K562 (cell line): Measurements from ENCODE around the gene ERP29. TPM values are rescaled to one million over a fixed set of nuclear protein-coding genes. Genes with fewer than 3 reads are reported as not detected.

ENCODE experiments used
- CBFA2T2 ChIP-seq: fragments of 450-650 bp; conservative IDR thresholded peaks from 2 replicates; pipeline ENCODE4 v1.6.1; 2017; ENCODE audit warnings: mild to moderate bottlenecking
- FOS ChIP-seq: IDR thresholded peaks from 3 replicates; pipeline ENCODE4 v1.6.1; 2011; ENCODE audit not compliant: insufficient read length; ENCODE audit errors: extremely low read depth
- GTF2B ChIP-seq: IDR thresholded peaks from 2 replicates; pipeline ENCODE4 v1.6.1; 2011; ENCODE audit not compliant: insufficient read length; ENCODE audit errors: extremely low read depth
- POLR2AphosphoS5 ChIP-seq: IDR thresholded peaks from 2 replicates; pipeline ENCODE4 v1.6.1; 2011; ENCODE audit warnings: mild to moderate bottlenecking, low read depth, low read length, moderate library complexity; ENCODE audit not compliant: control insufficient read depth, insufficient read depth
- TARDBP ChIP-seq: fragments of 450-650 bp; IDR thresholded peaks from 2 replicates; pipeline ENCODE4 v1.6.1; 2016
- TCF7 ChIP-seq: sonication (generic); IDR thresholded peaks from 2 replicates; pipeline ENCODE4 v1.6.1; 2016; ENCODE audit warnings: antibody characterized with exemption, borderline replicate concordance
- ZBTB49 ChIP-seq: sonication (generic); formaldehyde crosslinking; IDR thresholded peaks from 2 replicates; pipeline ENCODE4 v1.8.0; 2022; ENCODE audit warnings: missing genetic modification reagents, mild to moderate bottlenecking, borderline replicate concordance
- ZNF239 ChIP-seq: fragments of 250-450 bp; sonication (Bioruptor Pico); IDR thresholded peaks from 2 replicates; pipeline ENCODE4 v1.4.0; 2020; ENCODE audit warnings: mild to moderate bottlenecking
- ZNF316 ChIP-seq: fragments of 450-650 bp; IDR thresholded peaks from 2 replicates; pipeline ENCODE4 v1.6.1; 2016
- ZNF398 ChIP-seq: fragments of 250-450 bp; sonication (Bioruptor Pico); IDR thresholded peaks from 2 replicates; pipeline ENCODE4 v1.8.0; 2021; ENCODE audit warnings: moderate library complexity, mild to moderate bottlenecking, inconsistent platforms
- ZNF444 ChIP-seq: fragments of 250-450 bp; sonication (Bioruptor Pico); IDR thresholded peaks from 2 replicates; pipeline ENCODE4 v1.4.0; 2020; ENCODE audit warnings: mild to moderate bottlenecking, moderate library complexity
- ZNF76 ChIP-seq: fragments of 250-450 bp; sonication (Bioruptor Pico); IDR thresholded peaks from 2 replicates; pipeline ENCODE4 v1.4.0; 2020; ENCODE audit warnings: mild to moderate bottlenecking, moderate library complexity, borderline replicate concordance
- polyA plus RNA-seq, 8 experiments: library from polyadenylated mRNA; depleted of rRNA in 4 of 8; stranded (reverse) in 5 of 8; unstranded in 3 of 8; fragments of >200 nt; fragmentation: Nextera tagmentation in 2 of 8; fragmentation: Illumina TruSeq in 1 of 8; extraction: Ambion mirVana in 2 of 8; extraction: Trizol in 1 of 8; gene quantifications; 2 replicates each; pipeline versions ENCODE4 v1.2.1 to v1.2.3, GENCODE V29; 2011 to 2014; ENCODE audit warnings: inconsistent platforms in 1 of 8, missing spikeins in 1 of 8
- total RNA-seq, 7 experiments: library from RNA; depleted of rRNA in 6 of 7; stranded (reverse); fragments of >200 nt in 6 of 7; fragmentation: Illumina TruSeq in 2 of 7; extraction: Trizol in 2 of 7; gene quantifications; 2 replicates each; pipeline versions ENCODE4 v1.2.1 to v1.2.3, GENCODE V29; 2011 to 2021; ENCODE audit warnings: low replicate concordance in 1 of 7
- TF ChIP-seq, protein P1 (sequence below): sonication (generic); formaldehyde crosslinking; IDR thresholded peaks from 2 replicates; pipeline ENCODE4 v1.8.0; 2022; ENCODE audit warnings: mild to moderate bottlenecking, missing genetic modification reagents
- TF ChIP-seq, protein P2 (sequence below), 2 experiments: fragments of 450-650 bp; IDR thresholded peaks; 2 replicates each; pipeline ENCODE4 v1.6.1; 2018; ENCODE audit warnings: mild to moderate bottlenecking in 2 of 2, low read depth in 1 of 2; ENCODE audit not compliant: partially characterized antibody in 2 of 2
- TF ChIP-seq, protein P3 (sequence below): fragments of 250-450 bp; sonication (Bioruptor Pico); IDR thresholded peaks from 2 replicates; pipeline ENCODE4 v1.9.0; 2021; ENCODE audit warnings: mild to moderate bottlenecking

Gene ERP29
- total and polyA plus RNA-seq, 9 of the 15 experiments (the other 6 are each of a cell fraction or from before 2014, with no cell fraction given), result 42.4 to 146 (median 111) TPM

GRCh38 chr12:112012775-112013600 lies at the start of gene ERP29, which contains the start of gene TMEM116 (continued):
- TF ChIP-seq GTF2B, result peak; percentile 13
- peak; percentile 77 for TF ChIP-seq FOS
- TF ChIP-seq, protein P1, sequence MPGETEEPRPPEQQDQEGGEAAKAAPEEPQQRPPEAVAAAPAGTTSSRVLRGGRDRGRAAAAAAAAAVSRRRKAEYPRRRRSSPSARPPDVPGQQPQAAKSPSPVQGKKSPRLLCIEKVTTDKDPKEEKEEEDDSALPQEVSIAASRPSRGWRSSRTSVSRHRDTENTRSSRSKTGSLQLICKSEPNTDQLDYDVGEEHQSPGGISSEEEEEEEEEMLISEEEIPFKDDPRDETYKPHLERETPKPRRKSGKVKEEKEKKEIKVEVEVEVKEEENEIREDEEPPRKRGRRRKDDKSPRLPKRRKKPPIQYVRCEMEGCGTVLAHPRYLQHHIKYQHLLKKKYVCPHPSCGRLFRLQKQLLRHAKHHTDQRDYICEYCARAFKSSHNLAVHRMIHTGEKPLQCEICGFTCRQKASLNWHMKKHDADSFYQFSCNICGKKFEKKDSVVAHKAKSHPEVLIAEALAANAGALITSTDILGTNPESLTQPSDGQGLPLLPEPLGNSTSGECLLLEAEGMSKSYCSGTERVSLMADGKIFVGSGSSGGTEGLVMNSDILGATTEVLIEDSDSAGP (CRISPR knock-in tag), result no peak; the same call in 1 of the 2 replicates
- no peak for TF ChIP-seq ZNF76
- 0 out of 2 replicates have a peak, but pooled peaks have one; percentile 41 for TF ChIP-seq ZBTB49 (CRISPR knock-in tag)
- TF ChIP-seq, protein P2, sequence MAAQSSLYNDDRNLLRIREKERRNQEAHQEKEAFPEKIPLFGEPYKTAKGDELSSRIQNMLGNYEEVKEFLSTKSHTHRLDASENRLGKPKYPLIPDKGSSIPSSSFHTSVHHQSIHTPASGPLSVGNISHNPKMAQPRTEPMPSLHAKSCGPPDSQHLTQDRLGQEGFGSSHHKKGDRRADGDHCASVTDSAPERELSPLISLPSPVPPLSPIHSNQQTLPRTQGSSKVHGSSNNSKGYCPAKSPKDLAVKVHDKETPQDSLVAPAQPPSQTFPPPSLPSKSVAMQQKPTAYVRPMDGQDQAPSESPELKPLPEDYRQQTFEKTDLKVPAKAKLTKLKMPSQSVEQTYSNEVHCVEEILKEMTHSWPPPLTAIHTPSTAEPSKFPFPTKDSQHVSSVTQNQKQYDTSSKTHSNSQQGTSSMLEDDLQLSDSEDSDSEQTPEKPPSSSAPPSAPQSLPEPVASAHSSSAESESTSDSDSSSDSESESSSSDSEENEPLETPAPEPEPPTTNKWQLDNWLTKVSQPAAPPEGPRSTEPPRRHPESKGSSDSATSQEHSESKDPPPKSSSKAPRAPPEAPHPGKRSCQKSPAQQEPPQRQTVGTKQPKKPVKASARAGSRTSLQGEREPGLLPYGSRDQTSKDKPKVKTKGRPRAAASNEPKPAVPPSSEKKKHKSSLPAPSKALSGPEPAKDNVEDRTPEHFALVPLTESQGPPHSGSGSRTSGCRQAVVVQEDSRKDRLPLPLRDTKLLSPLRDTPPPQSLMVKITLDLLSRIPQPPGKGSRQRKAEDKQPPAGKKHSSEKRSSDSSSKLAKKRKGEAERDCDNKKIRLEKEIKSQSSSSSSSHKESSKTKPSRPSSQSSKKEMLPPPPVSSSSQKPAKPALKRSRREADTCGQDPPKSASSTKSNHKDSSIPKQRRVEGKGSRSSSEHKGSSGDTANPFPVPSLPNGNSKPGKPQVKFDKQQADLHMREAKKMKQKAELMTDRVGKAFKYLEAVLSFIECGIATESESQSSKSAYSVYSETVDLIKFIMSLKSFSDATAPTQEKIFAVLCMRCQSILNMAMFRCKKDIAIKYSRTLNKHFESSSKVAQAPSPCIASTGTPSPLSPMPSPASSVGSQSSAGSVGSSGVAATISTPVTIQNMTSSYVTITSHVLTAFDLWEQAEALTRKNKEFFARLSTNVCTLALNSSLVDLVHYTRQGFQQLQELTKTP (IDR thresholded peaks at IDR 0.05; ENCODE audit: low read depth in 1 of 2, partially characterized antibody in 2 of 2), result peak in 1 of 2 experiments; percentile 39
- TF ChIP-seq, protein P3, sequence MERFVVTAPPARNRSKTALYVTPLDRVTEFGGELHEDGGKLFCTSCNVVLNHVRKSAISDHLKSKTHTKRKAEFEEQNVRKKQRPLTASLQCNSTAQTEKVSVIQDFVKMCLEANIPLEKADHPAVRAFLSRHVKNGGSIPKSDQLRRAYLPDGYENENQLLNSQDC (CRISPR knock-in tag), result peak; percentile 88; the same call in 1 of the 2 replicates
- no peak for TF ChIP-seq ZNF444 (CRISPR knock-in tag)
- TF ChIP-seq ZNF398 (CRISPR knock-in tag), result no peak
- no peak for TF ChIP-seq ZNF316
- peak; percentile 98 for TF ChIP-seq CBFA2T2
- no peak; the same call in 1 of the 2 replicates for TF ChIP-seq TCF7
- TF ChIP-seq ZNF239 (CRISPR knock-in tag), result 0 out of 2 replicates have a peak, but pooled peaks have one; percentile 23
- peak; percentile 22; the same call in 1 of the 2 replicates for TF ChIP-seq TARDBP
- no peak; the same call in 1 of the 2 replicates for TF ChIP-seq POLR2AphosphoS5
